Measurements from ENCODE around the gene SCD5.

SCD5 gene

DNA sequence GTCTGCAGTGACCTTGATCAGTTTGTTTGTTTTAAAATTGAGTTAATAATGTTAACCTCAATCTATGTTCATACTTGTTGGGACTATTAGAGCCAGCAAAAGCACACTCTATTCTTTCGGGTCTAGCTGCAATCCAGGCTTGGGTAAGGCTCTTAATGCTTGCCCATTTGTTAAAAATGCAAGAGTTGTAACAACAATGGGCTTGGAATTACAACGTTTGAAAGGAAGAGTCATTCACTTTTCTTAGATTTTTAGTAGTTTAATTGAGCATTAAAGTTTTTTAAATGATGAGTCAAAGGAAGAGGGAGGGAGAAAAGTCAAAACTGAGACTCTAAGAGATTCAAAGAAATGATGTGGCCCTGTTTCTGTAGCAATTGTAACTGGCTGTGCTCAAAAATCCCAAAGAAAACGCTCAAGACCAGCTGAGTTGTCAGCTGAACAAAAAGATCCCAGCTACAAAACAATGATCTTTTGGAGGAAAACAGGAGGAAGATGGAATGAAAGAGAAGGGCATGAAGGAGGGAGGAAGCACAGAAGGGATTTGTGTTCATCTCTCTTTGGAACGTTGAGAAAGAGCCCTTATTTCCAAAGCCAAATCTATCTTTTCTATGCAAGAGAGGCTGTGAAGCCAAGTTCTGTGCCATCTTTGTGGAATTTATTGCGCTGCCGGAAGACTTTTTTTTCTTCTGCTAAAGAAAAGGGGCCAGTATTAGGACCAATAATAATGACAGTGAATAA lies 5.5 kb downstream of the SCD5 start:
- DNase-seq: no peak

DNA sequence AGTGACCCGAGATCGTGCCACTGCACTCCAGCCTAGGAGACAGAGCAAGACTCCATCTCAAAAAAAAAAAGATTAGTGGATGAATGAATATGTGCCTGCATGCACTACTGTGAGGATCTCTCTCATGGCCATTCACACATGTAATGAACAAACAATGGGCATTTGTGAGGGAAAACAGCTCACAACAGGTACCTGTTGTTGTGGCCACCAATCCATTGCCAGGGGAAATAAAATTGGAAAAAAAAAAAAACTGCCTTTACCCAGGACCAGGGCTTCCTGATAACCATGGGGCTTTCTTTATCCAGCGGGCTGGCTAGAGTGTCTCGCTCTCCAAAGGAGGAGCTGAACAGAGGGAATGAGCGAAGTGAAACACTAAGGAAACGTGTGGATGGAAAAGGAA lies 7.4 kb downstream of the SCD5 start:
- no peak for DNase-seq

- DNase-seq: no peak
Observed at GRCh38 chr4:82790060-82790660, 8.4 kb downstream of the SCD5 start.

- no peak for DNase-seq
Observed at GRCh38 chr4:82789025-82789776, 9.4 kb downstream of the SCD5 start.

DNA sequence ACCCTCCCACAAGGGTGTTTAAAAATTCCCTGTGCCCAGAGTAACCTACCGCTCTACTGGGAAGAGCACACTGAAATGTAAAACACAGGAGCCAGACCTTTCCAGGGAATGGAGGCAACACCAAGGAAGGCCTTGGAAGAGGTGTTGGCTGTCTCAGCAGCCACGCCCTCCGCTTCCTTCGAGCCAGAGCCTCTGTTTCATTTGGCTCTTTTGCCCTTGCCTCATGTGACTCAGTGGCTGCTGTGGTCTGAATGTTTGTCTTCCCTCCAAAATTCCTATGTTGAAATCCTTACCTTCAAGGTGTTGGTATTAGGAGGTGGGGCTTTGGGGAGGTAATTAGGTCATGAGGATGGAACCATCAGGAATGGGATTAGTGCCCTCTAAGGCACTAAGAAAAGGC lies 11.3 kb downstream of the SCD5 start:
- DNase-seq: no peak

DNA sequence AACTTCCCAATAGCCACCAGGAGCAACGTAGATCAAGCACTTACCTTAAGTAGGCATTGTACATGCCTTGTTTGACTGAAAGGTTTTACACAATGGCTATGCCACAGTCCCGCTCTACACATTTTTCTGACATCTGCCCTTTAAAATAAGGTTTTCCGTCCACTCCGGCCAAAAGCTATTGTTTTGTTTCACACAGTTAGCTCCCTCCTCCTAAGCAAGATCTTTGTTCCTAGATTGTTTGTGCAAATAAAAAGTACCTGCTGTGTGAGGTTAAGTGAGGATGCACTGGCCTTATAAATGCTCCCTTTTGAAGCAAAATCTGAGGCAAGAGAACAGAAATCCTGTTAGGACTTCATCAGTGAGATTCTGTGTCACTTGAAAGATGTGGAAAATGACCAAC lies 11.8 kb downstream of the SCD5 start:
- no peak for DNase-seq

DNA sequence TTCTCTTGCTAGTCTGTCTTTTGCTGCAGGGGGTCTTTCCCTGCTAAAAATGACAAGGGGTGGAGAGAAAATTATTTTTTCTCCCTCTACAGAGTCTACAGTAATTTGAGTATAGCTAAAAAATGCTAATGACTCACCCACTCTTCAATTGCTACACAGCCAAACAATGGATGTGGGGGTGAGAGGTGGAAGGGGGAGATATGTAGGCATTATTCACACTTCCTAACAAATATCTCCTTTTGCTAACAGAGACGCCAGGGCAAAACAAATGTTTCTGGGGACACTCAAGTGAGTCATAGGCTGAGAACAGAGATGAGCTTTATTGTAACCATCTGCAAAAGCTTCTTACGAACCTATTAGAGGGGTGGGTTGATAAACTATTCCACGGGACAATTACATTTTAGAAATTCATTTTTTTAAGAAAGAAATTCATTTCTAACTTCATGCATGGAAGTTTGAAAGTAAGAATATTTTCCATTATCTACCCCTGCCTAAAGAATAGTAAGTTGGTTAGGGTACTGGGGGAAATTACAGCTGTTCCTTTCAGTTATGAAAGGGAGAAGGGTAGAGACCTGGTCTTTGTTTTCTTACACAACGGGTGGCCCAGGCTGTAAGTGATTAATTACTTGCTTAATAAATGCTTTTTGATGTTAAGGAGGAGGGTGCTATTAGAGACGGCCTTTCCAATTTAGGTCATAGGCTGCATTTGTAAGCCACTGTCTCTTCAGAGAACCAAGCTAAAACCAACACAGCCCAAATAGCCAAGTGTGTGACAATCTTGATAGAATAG lies 12.8 kb downstream of the SCD5 start:
- DNase-seq: no peak

DNA sequence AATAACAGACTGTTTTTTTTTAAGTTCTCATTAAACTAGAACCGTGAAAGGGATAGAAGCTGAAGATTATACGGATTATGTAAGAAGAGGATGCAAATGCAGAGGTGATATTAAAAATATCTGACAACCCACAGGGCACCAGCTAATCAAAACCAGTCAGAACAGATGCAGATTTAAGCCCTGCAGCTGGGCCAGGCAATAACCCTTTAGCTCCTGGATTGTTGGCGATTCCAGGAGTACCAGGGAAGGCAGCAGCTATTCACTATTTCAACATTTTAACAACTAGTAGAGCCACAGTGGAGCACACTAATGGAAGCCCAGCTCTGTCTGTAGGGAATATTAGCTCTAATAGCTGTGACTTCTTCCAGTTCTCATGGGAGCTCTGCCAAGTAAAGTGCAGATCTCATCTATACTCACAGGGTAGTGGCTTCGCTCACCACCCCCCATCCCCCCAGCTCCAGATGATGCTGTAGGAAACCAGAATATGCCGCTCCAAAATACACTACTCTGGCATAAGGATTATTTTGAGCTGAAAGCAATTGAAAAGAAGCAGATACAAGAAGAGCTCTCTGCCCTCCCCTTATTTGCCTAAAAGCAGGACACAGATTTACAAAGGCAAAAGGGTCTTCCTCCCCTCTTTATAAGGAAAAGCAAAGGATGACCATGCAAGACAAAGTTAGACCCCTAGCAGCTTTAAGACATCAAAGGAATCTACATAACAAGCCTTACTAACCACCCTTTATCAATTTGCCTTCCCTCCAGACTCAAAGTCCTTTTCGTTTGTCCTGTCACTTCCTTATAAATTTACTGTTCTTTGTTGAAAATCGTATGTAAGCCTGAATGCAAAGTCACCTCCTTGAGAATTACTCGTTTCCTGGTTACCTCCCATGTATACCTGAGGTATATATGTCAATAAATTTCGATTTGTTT lies 13.7 kb downstream of the SCD5 start:
- DNase-seq: no peak

GRCh38 chr4:82782626-82783345 lies 15.8 kb downstream of the SCD5 start:
- DNase-seq: no peak

GRCh38 chr4:82780752-82781231 lies 17.8 kb downstream of the SCD5 start:
- DNase-seq: no peak

DNA sequence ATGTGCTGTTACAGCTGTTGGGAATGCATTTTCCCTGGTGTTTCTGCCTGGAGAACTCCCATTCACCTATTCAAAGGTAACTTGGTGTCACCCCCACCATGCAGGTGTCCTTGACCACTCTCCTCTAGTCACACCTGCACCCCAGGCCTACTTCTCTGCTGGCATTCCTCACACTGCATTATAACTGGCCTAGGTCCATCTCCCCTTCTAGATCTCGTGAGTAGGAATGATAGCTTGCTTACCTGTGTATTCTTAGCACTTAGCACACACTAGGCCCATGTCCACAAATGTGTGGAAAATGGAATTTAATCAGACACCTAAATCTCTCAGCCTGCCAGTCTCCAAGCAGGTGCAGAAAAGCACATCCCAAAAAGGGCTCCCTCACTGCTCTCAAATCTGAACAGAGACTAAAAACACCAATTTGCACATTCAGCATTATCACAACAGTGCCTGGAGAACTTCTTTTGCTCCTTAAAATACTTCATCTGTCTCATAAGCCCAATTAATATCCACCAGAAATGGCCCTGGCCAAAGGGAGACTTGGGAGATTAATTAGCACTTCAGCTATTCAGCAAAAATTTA lies 18.3 kb downstream of the SCD5 start:
- DNase-seq: no peak

DNA sequence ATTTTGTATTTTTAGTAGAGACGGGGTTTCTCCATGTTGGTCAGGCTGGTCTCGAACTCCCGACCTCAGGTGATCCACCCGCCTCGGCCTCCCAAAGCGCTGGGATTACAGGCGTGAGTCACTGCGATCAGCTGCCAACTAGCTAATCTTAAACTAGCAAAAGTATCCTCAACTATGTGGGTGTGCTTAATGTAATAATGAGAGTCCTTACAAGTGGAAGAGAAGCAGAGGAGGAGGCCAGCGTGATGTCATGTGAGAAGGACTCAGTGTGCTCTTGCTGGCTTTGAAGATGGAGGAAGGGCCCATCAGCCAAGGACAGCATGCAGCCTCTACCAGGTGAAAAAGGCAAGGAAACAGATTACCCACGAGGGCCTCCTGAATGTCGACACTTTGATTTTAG lies 19.6 kb downstream of the SCD5 start:
- DNase-seq: no peak

- no peak for DNase-seq
Observed at GRCh38 chr4:82777857-82778525, 20.6 kb downstream of the SCD5 start.

GRCh38 chr4:82776925-82777542 lies 21.6 kb downstream of the SCD5 start:
- DNase-seq: no peak

- no peak for DNase-seq
Observed at GRCh38 chr4:82775243-82775642, 23.4 kb downstream of the SCD5 start.

DNA sequence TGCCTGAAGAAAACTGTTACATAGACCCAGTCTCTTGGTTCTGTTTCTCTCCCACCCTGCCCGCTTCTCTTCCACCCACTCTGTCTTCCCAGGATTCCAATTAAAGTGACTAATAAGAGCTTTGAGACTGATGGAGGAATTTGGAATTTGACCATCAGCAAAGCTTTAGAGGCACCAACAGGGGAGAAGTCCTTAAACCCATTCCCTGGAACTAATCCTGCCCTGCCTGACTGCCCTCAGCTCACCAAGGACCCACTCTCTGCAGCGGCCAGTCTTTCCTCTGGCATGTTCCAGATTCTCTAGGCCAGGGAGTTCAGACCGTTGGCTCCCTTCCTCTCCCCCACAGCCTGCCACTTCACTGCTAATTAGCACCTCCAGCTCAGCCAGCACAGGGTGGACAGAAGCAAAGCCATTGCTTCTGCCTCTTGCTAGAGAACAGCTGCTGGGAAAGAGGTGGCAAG lies 23.9 kb downstream of the SCD5 start:
- DNase-seq: no peak

DNA sequence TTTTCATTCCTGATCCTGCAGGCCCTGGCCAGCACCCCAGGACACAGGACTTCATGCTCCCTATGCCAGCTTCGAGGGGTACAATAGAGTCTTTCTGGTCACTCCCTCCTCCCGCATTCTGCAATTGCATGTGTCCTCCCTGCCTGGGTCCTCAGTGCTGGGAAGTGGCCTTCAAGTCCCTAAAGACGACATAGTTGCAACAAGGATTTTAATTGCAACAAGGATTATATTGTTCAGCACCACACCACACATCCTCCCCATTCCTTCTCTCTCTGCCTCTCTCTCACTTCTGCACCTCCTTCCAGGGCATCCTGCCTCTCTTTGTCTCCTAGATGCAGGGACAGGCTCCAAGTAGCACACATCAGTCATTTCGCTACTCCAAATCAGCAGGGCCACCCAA lies 25.5 kb downstream of the SCD5 start:
- DNase-seq: no peak

GRCh38 chr4:82770607-82771006 lies 28.0 kb downstream of the SCD5 start:
- DNase-seq: no peak

GRCh38 chr4:82765134-82765533 lies 33.5 kb downstream of the SCD5 start:
- no peak for DNase-seq

DNA sequence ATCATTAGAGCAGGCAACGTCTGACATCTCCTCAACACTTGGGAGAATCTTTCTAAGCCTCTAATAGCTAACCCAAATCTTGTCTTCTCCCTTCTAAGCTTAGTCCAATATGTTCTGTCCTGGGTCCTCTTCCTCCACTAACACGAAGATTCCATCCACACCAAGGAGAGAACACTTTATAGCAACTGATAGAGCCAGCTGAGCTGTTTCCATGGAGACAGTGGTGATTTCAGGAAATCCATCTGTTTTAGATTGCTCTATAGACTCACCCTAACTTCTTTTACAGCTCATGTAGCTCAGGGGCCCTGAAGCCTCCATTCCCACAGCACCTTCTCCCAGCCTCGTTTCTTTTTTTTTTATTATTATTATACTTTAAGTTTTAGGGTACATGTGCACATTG lies 37.4 kb downstream of the SCD5 start:
- DNase-seq: no peak

Data from CD4-positive, alpha-beta T cell treated with Interleukin-21 for 1 hour (primary cell).